Activated T-helper 9 cell treated with anti-CD3 and anti-CD28 coated beads, Interleukin-2, amount 50 U/mL, for 16 hours (primary cell): ENCODE data around the gene GNB1.
A peak's percentile ranks its signal among the peaks of the same experiment; 100 is the strongest.

Experiments used
- DNase-seq: peaks from one replicate; pipeline ENCODE4 v3.0.0-alpha.2; 2020; ENCODE audit warnings: low read depth

The GNB1 gene

DNA sequence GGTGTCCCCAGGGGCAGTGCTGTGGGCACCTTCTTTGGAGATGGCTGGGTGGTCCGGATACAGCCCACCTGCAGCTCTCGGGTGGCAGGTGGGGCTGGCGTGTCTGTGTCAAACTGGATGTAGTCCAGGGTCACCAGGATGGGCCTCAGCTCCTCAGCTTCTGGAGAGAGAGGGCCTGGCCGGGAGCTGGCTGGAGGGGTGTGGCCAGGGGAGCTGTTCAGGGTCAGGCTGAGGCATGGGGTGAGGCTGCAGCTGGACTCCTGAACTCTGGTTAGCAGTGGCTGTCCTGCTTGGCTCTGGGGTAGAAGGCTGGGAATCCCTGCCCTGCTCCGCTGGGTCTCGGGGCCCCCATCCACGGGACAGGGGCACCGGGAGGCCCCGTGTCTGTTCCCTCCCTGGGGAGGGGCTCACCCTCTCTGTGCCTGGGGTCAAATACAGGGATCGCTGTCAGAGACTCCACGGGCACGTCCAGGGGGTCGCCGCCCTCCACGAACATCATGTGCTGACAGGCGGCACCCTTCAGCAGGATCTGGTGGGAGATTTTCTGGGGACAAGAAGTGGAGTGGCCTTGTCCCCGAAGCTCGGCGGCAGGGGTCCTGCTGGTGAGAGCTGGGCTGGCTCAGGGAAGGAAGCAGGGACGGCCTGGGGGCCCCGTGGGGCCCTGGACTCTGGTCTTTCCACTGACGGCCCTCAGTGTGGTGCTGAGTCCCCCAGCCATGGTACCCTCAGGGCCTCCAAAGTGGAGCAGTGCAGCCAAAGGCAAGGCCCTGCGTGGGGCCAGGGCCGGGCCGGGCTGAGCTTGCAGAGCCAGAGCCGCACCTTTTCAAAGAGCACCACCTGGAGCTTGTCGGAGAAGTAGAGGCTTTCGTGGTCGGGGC, 32.3 kb upstream of the GNB1 start:
- no peak for DNase-seq

DNA sequence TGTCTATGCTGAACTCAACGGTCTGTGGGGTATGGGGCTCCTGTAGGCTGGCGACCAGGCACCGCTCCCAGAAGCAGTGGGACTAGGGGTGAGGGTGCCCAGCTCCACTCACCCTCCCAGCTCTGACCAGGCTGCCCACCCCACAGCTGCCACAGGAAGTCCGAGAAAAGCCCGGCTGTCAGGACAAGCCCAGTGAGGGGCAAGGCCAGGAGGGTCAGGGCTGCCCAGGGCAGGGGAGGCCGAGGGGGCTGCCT, 31.7 kb upstream of the GNB1 start:
- DNase-seq, result no peak

GRCh38 chr1:1921901-1922701, 31.2 kb upstream of the GNB1 start:
- no peak for DNase-seq

DNA sequence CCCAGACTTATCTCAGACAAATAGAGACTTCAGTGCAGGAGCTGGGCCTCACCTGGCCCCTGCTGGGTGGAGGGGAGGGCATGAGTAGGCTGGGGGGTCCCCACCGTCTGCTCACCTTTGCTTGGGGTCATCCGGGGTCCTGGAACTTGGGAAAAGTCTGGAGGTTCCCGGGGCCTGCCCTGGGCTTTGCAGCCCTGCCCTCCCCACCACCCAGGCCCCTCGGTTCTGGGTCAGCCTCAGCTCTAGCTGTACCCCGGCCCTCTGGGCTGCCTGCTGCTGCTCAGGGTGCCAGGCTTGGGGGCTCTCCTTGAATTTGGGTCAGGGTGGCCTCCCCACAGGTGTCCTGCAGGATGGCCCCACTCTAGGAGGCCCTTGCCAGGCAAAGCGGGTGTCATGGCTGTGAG, 30.6 kb upstream of the GNB1 start:
- no peak for DNase-seq

- DNase-seq, result no peak
Observed at GRCh38 chr1:1920608-1921458, 29.9 kb upstream of the GNB1 start.

DNA sequence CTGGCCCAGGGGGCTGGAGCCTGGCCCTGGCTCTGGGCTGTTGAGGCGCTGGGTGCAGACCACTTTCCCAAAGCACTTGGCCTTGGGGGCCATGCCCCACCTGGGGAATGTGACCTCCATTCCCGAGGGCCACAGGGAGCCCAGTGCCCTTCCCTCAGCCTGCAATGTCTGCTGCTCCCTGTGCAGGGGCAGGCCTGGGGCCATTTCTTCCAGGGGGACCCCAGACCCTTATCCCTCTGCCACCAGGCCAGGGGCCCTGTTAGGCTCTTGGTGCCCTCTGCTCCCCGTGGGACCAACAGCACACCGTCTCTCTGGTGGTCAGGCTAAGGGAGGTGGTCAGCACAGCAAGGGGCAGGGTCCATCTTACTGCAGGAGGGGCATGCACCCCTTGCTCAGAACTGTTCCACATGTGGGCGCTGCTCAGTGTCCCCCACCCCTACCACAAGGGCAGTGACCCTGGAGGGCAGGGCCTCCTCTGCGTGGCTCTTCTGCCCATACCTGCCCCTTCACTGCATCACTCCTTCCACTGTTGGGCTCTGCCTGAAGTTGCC, 29.2 kb upstream of the GNB1 start:
- DNase-seq, result no peak

DNA sequence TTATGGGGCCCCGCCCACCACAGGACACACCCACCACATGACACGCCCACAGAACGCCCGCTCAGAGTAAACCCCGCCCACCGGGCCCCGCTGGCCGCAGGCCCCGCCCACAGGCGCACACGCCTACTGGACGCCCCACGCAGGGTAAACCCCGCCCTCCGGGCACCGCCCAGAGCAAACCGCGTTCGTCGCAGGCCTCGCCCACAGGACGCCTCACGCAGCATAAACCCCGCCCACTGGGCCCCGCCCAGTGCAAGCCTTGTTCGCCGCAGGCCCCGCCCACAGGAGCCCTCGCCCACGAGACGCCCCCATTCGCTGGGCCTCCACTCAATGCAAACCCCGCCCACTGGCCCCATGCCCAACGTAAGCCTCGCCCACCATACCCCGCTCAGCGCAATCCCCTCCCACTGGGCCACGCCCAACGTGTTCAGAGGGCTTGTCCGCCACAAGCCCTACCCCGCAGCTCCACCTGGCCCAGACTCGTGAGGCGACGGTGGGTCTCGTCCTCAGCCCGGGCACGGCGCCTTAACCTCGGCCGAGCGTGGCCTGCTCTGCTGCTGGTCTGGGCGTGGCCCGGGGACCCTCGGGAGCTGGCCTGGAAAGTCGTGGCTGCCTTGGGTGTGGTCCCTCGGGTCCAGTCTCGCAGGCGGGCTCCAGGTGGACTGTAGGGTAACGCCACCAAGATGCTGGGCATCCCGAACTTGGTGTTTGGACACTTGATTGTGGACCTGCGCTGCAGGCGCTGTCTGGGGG, 28.6 kb upstream of the GNB1 start:
- DNase-seq, result peak; percentile 99

GRCh38 chr1:1918901-1919303, 28.0 kb upstream of the GNB1 start, which contains the start of gene TMEM52:
TSS of gene TMEM52 (minus strand) at chr1:1919279. CDS start at chr1:1919265, 14 bp downstream.
- no peak for DNase-seq

- DNase-seq, result no peak
Observed at GRCh38 chr1:1917995-1918900, 27.4 kb upstream of the GNB1 start.

DNA sequence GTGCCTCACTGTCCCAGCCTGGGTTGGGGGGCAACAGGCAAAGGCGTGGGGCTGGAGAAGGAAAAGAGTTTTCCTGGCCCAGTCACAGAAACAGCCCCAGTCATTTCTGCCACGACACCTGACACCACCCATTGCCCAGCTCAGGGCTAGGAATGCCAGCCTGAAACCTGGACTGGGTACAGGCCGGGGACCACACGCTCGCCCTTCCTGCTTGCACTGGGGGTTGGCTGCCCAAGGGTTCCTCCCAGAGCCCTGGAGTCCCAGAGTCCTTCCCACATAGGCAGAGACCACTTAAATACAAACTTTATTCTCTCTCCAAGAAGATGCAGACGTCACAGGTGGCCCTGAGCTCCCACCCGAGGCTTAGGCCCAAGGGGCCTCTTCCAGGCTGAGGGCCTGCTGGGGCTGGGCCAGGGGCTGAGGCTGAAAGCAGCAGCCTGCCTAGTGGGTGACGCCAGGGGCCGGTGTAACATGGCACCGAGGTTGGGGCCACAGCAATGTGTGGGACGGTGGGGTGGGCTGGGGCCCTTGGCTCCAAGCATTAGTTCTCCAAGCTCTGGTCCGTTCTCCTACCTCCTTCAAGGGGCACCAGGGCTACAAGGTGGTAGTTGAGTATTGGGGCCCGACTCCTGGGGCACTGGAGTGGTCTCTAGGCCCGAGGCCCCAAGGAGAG, 26.6 kb upstream of the GNB1 start:
- no peak for DNase-seq

DNA sequence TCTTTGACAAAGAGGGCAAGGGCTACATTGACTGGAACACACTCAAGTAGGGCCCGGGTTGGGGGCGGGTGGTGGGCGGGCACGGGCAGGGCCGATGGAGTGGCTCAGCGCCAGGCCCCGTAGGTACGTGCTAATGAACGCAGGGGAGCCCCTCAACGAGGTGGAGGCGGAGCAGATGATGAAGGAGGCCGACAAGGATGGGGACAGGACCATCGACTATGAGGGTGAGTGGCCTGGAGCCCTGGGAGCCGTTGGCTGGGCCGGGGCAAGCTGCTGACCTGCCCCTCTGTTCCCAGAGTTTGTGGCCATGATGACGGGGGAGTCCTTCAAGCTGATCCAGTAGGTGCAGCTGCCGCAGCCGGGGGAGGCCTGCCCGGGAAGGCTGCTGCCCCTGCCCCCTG, 26.0 kb upstream of the GNB1 start:
- DNase-seq, result no peak

- DNase-seq, result no peak
Observed at GRCh38 chr1:1915911-1916840, 25.3 kb upstream of the GNB1 start.

- no peak for DNase-seq
Observed at GRCh38 chr1:1914971-1915692, 24.2 kb upstream of the GNB1 start, which contains the start of gene CALML6. TSS of gene CALML6 (plus strand) at chr1:1915260. CDS start at chr1:1915281, 21 bp downstream.

GRCh38 chr1:1914101-1914970, 23.4 kb upstream of the GNB1 start:
- no peak for DNase-seq

DNA sequence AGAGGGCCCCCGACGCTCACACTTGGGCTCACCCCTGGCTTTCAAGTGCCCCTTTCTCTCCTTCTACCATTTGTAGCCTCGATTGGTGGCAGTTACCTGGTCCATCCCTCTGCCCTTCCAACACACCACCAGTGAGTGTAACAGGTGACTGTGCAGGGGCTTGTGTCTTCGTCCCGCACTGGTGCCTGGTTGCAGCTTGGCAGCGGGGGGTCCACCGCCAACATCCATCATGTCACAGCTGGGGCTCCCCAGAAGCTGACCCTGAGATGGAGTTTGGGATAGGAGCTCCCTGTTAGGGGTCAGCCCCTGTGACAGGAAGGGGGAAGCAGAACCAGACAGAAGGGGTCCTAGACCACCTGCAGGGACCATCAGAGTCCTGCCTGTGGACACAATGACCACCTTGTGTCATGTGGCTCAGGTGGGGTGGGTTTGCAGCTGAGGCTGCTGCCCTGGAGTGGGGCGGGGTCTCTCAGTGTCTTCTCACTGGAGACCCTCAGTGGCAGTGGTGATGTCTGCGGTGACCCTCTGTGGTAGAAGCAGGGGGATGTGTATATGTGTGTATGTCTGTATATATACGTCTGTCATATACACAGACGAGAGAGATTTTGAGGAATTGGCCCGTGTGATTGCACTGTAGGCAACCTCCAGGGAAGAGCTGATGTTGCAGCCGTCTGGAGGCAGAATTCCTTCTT, 20.6 kb upstream of the GNB1 start:
- DNase-seq, result no peak

DNA sequence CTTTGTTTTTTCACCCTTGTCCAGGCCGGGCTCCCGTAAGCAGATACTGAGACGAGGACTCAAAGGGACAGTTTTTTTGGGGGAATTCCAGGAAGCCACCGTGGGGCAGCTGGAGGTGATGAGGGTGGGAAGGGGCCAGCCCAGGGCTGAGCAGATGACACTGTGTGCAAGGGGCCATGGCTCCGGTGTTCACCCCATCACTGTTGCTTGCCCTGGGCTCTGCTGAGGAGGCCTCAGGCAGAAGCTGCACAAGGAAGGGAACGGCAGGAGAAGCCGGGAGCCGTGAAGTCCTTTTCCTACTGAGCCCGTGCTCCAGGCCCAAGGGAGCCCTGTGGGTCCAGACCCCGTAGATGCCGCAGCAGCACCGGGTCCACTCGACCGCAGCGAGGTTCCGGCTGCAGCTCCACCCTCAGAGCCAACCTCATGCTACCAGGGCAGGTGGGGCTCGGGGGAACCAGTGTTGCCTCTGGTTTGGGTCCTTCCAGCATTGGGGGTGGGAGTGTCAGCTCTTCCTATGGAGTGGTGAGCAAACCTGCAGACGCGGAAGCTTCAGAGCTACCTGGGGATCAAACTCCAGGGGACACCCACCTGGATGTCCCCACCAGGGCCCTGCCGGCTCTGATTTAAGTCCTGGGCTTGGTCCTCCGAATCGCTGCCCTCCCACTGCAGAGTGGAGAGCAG, 19.9 kb upstream of the GNB1 start:
- no peak for DNase-seq
